ENCODE results near the gene GPRC5B. TPM values are rescaled to one million over a fixed set of nuclear protein-coding genes. Genes with fewer than 3 reads are reported as not detected.

GPRC5B gene
- total and polyA plus RNA-seq, 2 donors (not counting 1 experiment from before 2014, with no cell fraction given): 4.3 to 4.5 TPM

GRCh38 chr16:19830902-19831560, 53.6 kb downstream of the GPRC5B start:
- Histone ChIP-seq H3K79me2 (ENCODE audit: control insufficient read depth, insufficient read depth, low read length) (no peaks in the 10 kb centered on the region), H4K20me1 (ENCODE audit: control insufficient read depth, extremely low read depth, insufficient read depth, low read length) (no peaks in the 10 kb centered on the region), H3K27me3 (ENCODE audit: control insufficient read depth, insufficient read depth, low read length) (no peaks in the 10 kb centered on the region), H3K4me1 (ENCODE audit: control insufficient read depth, extremely low read depth, insufficient read depth, low read length) (no peaks in the 10 kb centered on the region), H3K9me3 (ENCODE audit: control insufficient read depth, insufficient read depth, low read depth, low read length) (no peaks in the 10 kb centered on the region), H3K4me3 (replicated peaks in 1 of 4; ENCODE audit: control extremely low read depth in 1 of 4, insufficient read depth in 1 of 4, low read depth in 3 of 4, low read length in 4 of 4) (no peak overlapping the region), H3K4me2 (ENCODE audit: extremely low read depth, insufficient read depth, low read length) (no peak overlapping the region), H3K27ac (ENCODE audit: insufficient read depth, low read length) (no peak overlapping the region), H3K36me3 (ENCODE audit: control insufficient read depth, insufficient read depth, low read length) (no peaks in the 10 kb centered on the region), H2AFZ (ENCODE audit: low read length) (no peak overlapping the region), H3K9ac (ENCODE audit: insufficient read depth, low read length) (no peak overlapping the region)
- TF ChIP-seq CTCF (conservative IDR thresholded peaks at IDR 0.05 in 1 of 2, IDR thresholded peaks at IDR 0.05 in 1 of 2; ENCODE audit: low read depth in 1 of 2, low read length in 2 of 2) (no peak), EZH2 (IDR thresholded peaks at IDR 0.05; ENCODE audit: low read length, missing control alignments) (no peak)
- DNase-seq (ENCODE audit: low read depth in 2 of 2): no peak

GRCh38 chr16:19829844-19830692, 54.6 kb downstream of the GPRC5B start:
- H3K4me1 ChIP-seq (ENCODE audit: control insufficient read depth, extremely low read depth, insufficient read depth, low read length): no peaks in the 10 kb centered on the region
- TF ChIP-seq EZH2 (IDR thresholded peaks at IDR 0.05; ENCODE audit: low read length, missing control alignments) (no peak), CTCF (conservative IDR thresholded peaks at IDR 0.05 in 1 of 2, IDR thresholded peaks at IDR 0.05 in 1 of 2; ENCODE audit: low read depth in 1 of 2, low read length in 2 of 2) (no peak)
- H3K27ac ChIP-seq (ENCODE audit: insufficient read depth, low read length): no peak overlapping the region
- DNase-seq (ENCODE audit: low read depth in 2 of 2): no peak
- no peak overlapping the region for H3K4me3 ChIP-seq (replicated peaks in 1 of 4; ENCODE audit: control extremely low read depth in 1 of 4, insufficient read depth in 1 of 4, low read depth in 3 of 4, low read length in 4 of 4)
- no peaks in the 10 kb centered on the region for H4K20me1 ChIP-seq (ENCODE audit: control insufficient read depth, extremely low read depth, insufficient read depth, low read length)
- H2AFZ ChIP-seq (ENCODE audit: low read length): no peak overlapping the region
- no peak overlapping the region for H3K9ac ChIP-seq (ENCODE audit: insufficient read depth, low read length)
- H3K36me3 ChIP-seq (ENCODE audit: control insufficient read depth, insufficient read depth, low read length): no peaks in the 10 kb centered on the region
- no peak overlapping the region for H3K4me2 ChIP-seq (ENCODE audit: extremely low read depth, insufficient read depth, low read length)
- no peaks in the 10 kb centered on the region for H3K9me3 ChIP-seq (ENCODE audit: control insufficient read depth, insufficient read depth, low read depth, low read length)
- no peaks in the 10 kb centered on the region for H3K27me3 ChIP-seq (ENCODE audit: control insufficient read depth, insufficient read depth, low read length)
- no peaks in the 10 kb centered on the region for H3K79me2 ChIP-seq (ENCODE audit: control insufficient read depth, insufficient read depth, low read length)

GRCh38 chr16:19824216-19824615, 60.4 kb downstream of the GPRC5B start:
- H3K9ac ChIP-seq (ENCODE audit: insufficient read depth, low read length): no peak overlapping the region
- no peaks in the 10 kb centered on the region for H4K20me1 ChIP-seq (ENCODE audit: control insufficient read depth, extremely low read depth, insufficient read depth, low read length)
- no peaks in the 10 kb centered on the region for H3K36me3 ChIP-seq (ENCODE audit: control insufficient read depth, insufficient read depth, low read length)
- no peaks in the 10 kb centered on the region for H3K27me3 ChIP-seq (ENCODE audit: control insufficient read depth, insufficient read depth, low read length)
- H3K4me1 ChIP-seq (ENCODE audit: control insufficient read depth, extremely low read depth, insufficient read depth, low read length): no peaks in the 10 kb centered on the region
- H3K4me3 ChIP-seq (replicated peaks in 1 of 4; ENCODE audit: control extremely low read depth in 1 of 4, insufficient read depth in 1 of 4, low read depth in 3 of 4, low read length in 4 of 4): no peak overlapping the region
- no peak for DNase-seq (ENCODE audit: low read depth in 2 of 2)
- TF ChIP-seq CTCF (conservative IDR thresholded peaks at IDR 0.05 in 1 of 2, IDR thresholded peaks at IDR 0.05 in 1 of 2; ENCODE audit: low read depth in 1 of 2, low read length in 2 of 2) (no peak), EZH2 (IDR thresholded peaks at IDR 0.05; ENCODE audit: low read length, missing control alignments) (no peak)
- no peak overlapping the region for H3K4me2 ChIP-seq (ENCODE audit: extremely low read depth, insufficient read depth, low read length)
- no peak overlapping the region for H2AFZ ChIP-seq (ENCODE audit: low read length)
- H3K9me3 ChIP-seq (ENCODE audit: control insufficient read depth, insufficient read depth, low read depth, low read length): no peaks in the 10 kb centered on the region
- H3K27ac ChIP-seq (ENCODE audit: insufficient read depth, low read length): no peak overlapping the region
- H3K79me2 ChIP-seq (ENCODE audit: control insufficient read depth, insufficient read depth, low read length): no peaks in the 10 kb centered on the region
